ENCODE data around the gene ACER2. TPM values are rescaled to one million over a fixed set of nuclear protein-coding genes. Genes with fewer than 3 reads are reported as not detected.

The ACER2 gene
- total and polyA plus RNA-seq, 4 donors = 1.0 to 11.2 (median 3.3) TPM

DNA sequence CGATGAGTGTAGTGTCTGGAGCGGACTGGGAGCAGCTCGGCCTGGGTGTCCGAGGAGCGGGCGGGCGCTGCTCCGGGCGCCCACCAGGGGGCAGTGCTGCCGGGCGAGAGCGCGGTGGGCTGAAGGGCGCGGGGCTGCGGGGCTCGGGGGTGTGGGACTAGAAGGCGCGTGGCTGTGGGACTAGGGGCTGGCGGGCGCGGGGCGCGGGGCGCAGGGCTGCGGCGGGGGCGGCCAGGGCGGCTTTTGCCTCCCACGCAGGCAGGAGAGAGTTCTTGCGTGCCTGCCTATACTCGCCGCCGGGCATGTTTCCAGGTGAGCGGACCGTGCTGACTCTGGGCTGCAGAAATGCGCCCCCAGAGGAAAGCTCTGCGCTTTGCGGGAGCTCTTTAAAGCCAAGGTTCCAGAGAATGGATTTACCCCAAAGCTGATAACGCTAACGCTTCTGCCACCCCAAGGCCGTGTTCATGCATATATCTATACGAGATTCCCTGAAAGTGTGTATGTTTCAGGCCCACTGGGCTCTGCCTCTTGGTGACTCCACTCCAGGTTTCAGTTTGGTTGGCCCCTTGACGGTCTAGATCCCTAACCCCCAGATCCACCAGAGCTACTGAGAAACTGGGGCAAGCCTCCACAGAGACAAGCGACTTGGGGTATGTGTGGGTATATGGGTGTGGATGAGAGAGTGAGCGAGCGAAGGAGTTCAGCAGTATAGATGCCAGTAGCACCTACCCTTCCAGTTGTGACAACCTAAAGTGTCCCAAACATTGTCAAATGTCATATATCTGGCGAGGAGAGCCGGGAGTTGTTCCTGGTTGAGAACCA is 56.2 kb downstream of the ACER2 start:
- Histone ChIP-seq H3K4me3 (ENCODE audit: low read length in 2 of 2) (peak overlapping the region; percentile 21 to 27), H3K27ac (ENCODE audit: low read depth in 1 of 2, low read length in 2 of 2) (no peak overlapping the region), H3K27me3 (ENCODE audit: control insufficient read depth in 1 of 2, insufficient read depth in 2 of 2, low read length in 1 of 2) (no peaks in the 10 kb centered on the region), H3K36me3 (ENCODE audit: control insufficient read depth in 1 of 2, insufficient read depth in 2 of 2, low read length in 1 of 2) (no peaks in the 10 kb centered on the region), H3K9me3 (ENCODE audit: control insufficient read depth, low read length) (no peaks in the 10 kb centered on the region), H3K4me1 (ENCODE audit: control insufficient read depth in 1 of 2, insufficient read depth in 2 of 2, low read length in 2 of 2) (no peaks in the 10 kb centered on the region)
- intact Hi-C loops (cut with DNase I) = no loop called here
- WGBS, 2 donors = 14 to 18% methylated on average over 42 to 49 of the region's 49 CpGs
- ATAC-seq (ENCODE audit: low FRiP score) = peak; percentile 92
- peak; percentile 75 to 92 for DNase-seq

GRCh38 chr9:19465586-19466279 is 56.9 kb downstream of the ACER2 start:
- Histone ChIP-seq H3K4me1 (ENCODE audit: control insufficient read depth in 1 of 2, insufficient read depth in 2 of 2, low read length in 2 of 2) (no peaks in the 10 kb centered on the region), H3K27me3 (ENCODE audit: control insufficient read depth in 1 of 2, insufficient read depth in 2 of 2, low read length in 1 of 2) (no peaks in the 10 kb centered on the region), H3K27ac (ENCODE audit: low read depth in 1 of 2, low read length in 2 of 2) (no peak overlapping the region), H3K4me3 (ENCODE audit: low read length in 2 of 2) (no peak overlapping the region), H3K36me3 (ENCODE audit: control insufficient read depth in 1 of 2, insufficient read depth in 2 of 2, low read length in 1 of 2) (no peaks in the 10 kb centered on the region), H3K9me3 (ENCODE audit: control insufficient read depth, low read length) (no peaks in the 10 kb centered on the region)
- ATAC-seq (ENCODE audit: low FRiP score) = no peak
- WGBS, 2 donors = 84 to 89% methylated on average over 13 of the region's 13 CpGs
- intact Hi-C loops (cut with DNase I) = no loop called here
- no peak for DNase-seq

GRCh38 chr9:19466280-19466639 is 57.5 kb downstream of the ACER2 start:
- H3K27ac ChIP-seq (ENCODE audit: low read depth in 1 of 2, low read length in 2 of 2) = no peak overlapping the region
- no peak overlapping the region for H3K4me3 ChIP-seq (ENCODE audit: low read length in 2 of 2)
- no peak for ATAC-seq (ENCODE audit: low FRiP score)
- DNase-seq = no peak
- H3K27me3 ChIP-seq (ENCODE audit: control insufficient read depth in 1 of 2, insufficient read depth in 2 of 2, low read length in 1 of 2) = no peaks in the 10 kb centered on the region
- H3K9me3 ChIP-seq (ENCODE audit: control insufficient read depth, low read length) = no peaks in the 10 kb centered on the region
- H3K4me1 ChIP-seq (ENCODE audit: control insufficient read depth in 1 of 2, insufficient read depth in 2 of 2, low read length in 2 of 2) = no peaks in the 10 kb centered on the region
- H3K36me3 ChIP-seq (ENCODE audit: control insufficient read depth in 1 of 2, insufficient read depth in 2 of 2, low read length in 1 of 2) = no peaks in the 10 kb centered on the region
- 94 to 96% methylated on average over 2 of the region's 2 CpGs for WGBS, 2 donors
- intact Hi-C loops (cut with DNase I) = no loop called here

- Histone ChIP-seq H3K9me3 (ENCODE audit: control insufficient read depth, low read length) (no peaks in the 10 kb centered on the region), H3K4me1 (ENCODE audit: control insufficient read depth in 1 of 2, insufficient read depth in 2 of 2, low read length in 2 of 2) (no peaks in the 10 kb centered on the region), H3K27ac (ENCODE audit: low read depth in 1 of 2, low read length in 2 of 2) (no peak overlapping the region), H3K27me3 (ENCODE audit: control insufficient read depth in 1 of 2, insufficient read depth in 2 of 2, low read length in 1 of 2) (no peaks in the 10 kb centered on the region), H3K36me3 (ENCODE audit: control insufficient read depth in 1 of 2, insufficient read depth in 2 of 2, low read length in 1 of 2) (no peaks in the 10 kb centered on the region), H3K4me3 (ENCODE audit: low read length in 2 of 2) (no peak overlapping the region)
- ATAC-seq (ENCODE audit: low FRiP score) (no peak), DNase-seq (no peak)
- WGBS, 2 donors = 94 to 98% methylated on average over 3 of the region's 3 CpGs
- intact Hi-C loops (cut with DNase I) = no loop called here
Observed at GRCh38 chr9:19469271-19469670, 60.5 kb downstream of the ACER2 start.

DNA sequence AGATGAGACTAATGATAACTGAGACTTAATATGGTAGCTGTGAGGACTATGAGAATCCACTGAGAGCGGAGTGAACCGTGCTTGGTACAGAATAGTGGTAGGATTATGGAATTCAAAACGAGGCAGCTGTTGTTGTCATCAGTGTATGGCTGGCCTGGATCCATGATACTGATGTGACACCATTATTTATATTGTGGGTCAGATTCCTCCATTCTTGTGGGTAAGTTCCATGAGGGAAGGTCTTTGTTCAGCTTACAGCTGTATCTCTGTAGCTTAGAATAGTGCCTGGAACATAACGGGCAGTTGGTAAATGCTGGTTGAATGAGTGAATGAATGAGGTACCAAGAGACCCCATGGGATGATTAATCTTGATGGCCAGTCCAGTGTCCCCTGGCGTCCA is 61.8 kb downstream of the ACER2 start:
- Histone ChIP-seq H3K9me3 (ENCODE audit: control insufficient read depth, low read length) (no peaks in the 10 kb centered on the region), H3K27ac (ENCODE audit: low read depth in 1 of 2, low read length in 2 of 2) (no peak overlapping the region), H3K4me3 (ENCODE audit: low read length in 2 of 2) (no peak overlapping the region), H3K27me3 (ENCODE audit: control insufficient read depth in 1 of 2, insufficient read depth in 2 of 2, low read length in 1 of 2) (no peaks in the 10 kb centered on the region), H3K36me3 (ENCODE audit: control insufficient read depth in 1 of 2, insufficient read depth in 2 of 2, low read length in 1 of 2) (no peaks in the 10 kb centered on the region), H3K4me1 (ENCODE audit: control insufficient read depth in 1 of 2, insufficient read depth in 2 of 2, low read length in 2 of 2) (no peaks in the 10 kb centered on the region)
- WGBS, 2 donors = 65% methylated on average over 5 of the region's 5 CpGs
- intact Hi-C loops (cut with DNase I) = no loop called here
- ATAC-seq (ENCODE audit: low FRiP score) (no peak), DNase-seq (no peak)

- Histone ChIP-seq H3K27me3 (ENCODE audit: control insufficient read depth in 1 of 2, insufficient read depth in 2 of 2, low read length in 1 of 2) (no peaks in the 10 kb centered on the region), H3K36me3 (ENCODE audit: control insufficient read depth in 1 of 2, insufficient read depth in 2 of 2, low read length in 1 of 2) (no peaks in the 10 kb centered on the region), H3K27ac (ENCODE audit: low read depth in 1 of 2, low read length in 2 of 2) (no peak overlapping the region), H3K9me3 (ENCODE audit: control insufficient read depth, low read length) (no peaks in the 10 kb centered on the region), H3K4me3 (ENCODE audit: low read length in 2 of 2) (no peak overlapping the region), H3K4me1 (ENCODE audit: control insufficient read depth in 1 of 2, insufficient read depth in 2 of 2, low read length in 2 of 2) (no peaks in the 10 kb centered on the region)
- ATAC-seq (ENCODE audit: low FRiP score) = no peak
- DNase-seq = no peak
- WGBS, 2 donors = 39 to 40% methylated on average over 10 of the region's 10 CpGs
- intact Hi-C loops (cut with DNase I) = no loop called here
Observed at GRCh38 chr9:19470981-19471650, 62.3 kb downstream of the ACER2 start.

DNA sequence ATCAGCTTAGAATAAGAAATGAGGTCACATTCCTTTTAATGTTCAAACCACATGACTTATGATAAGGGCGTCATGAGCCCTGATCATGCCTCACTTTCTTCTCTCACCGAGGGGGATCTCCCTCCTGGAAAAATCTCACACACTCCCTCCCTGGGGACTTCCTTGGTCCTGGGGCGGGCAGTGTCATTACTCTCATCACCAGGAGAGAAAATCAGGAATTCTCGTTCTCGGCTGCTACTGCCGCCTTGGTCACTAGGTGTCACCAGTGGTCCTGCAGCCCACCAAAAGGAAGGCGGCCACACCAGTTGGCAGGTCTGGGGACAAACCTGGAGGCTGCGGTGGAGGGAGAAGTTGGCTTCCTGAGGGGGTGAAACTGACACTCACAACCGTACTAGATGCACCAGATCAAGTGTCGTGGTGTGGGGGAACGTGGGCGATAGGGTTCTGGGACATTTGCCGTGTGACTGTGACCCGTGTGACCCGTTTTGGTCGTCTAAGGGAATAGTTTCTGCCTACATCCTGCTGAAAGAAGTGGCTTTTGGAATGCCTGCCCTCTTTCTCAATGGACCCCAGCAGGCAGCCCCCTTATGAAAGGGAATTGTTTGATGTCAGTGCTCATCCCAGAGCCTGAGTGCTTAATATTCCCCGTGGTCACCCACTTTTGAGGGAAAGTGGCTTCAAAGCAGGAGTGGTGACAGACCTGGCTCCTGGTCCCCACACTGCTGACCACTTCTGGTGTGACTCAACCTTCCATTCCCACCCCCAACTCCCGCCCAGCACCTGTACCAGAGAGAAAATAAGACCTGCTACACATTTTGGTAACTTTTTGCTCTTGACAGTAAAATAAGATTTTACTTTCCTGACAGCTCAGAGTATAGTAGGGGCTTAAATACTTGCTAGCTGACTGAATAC is 63.2 kb downstream of the ACER2 start:
- no peak overlapping the region for H3K4me3 ChIP-seq (ENCODE audit: low read length in 2 of 2)
- WGBS, 2 donors = 8 to 12% methylated on average over 18 of the region's 18 CpGs
- H3K27ac ChIP-seq (ENCODE audit: low read depth in 1 of 2, low read length in 2 of 2) = no peak overlapping the region
- H3K9me3 ChIP-seq (ENCODE audit: control insufficient read depth, low read length) = no peaks in the 10 kb centered on the region
- peak; percentile 61 to 84 for DNase-seq
- peak; percentile 49 for ATAC-seq (ENCODE audit: low FRiP score)
- intact Hi-C loops (cut with DNase I) = no loop called here
- no peaks in the 10 kb centered on the region for H3K4me1 ChIP-seq (ENCODE audit: control insufficient read depth in 1 of 2, insufficient read depth in 2 of 2, low read length in 2 of 2)
- no peaks in the 10 kb centered on the region for H3K27me3 ChIP-seq (ENCODE audit: control insufficient read depth in 1 of 2, insufficient read depth in 2 of 2, low read length in 1 of 2)
- no peaks in the 10 kb centered on the region for H3K36me3 ChIP-seq (ENCODE audit: control insufficient read depth in 1 of 2, insufficient read depth in 2 of 2, low read length in 1 of 2)

- DNase-seq (no peak), ATAC-seq (ENCODE audit: low FRiP score) (no peak)
- H3K27ac ChIP-seq (ENCODE audit: low read depth in 1 of 2, low read length in 2 of 2) = no peak overlapping the region
- no peaks in the 10 kb centered on the region for H3K4me1 ChIP-seq (ENCODE audit: control insufficient read depth in 1 of 2, insufficient read depth in 2 of 2, low read length in 2 of 2)
- no peaks in the 10 kb centered on the region for H3K27me3 ChIP-seq (ENCODE audit: control insufficient read depth in 1 of 2, insufficient read depth in 2 of 2, low read length in 1 of 2)
- intact Hi-C loops (cut with DNase I) = no loop called here
- H3K9me3 ChIP-seq (ENCODE audit: control insufficient read depth, low read length) = no peaks in the 10 kb centered on the region
- no peaks in the 10 kb centered on the region for H3K36me3 ChIP-seq (ENCODE audit: control insufficient read depth in 1 of 2, insufficient read depth in 2 of 2, low read length in 1 of 2)
- no peak overlapping the region for H3K4me3 ChIP-seq (ENCODE audit: low read length in 2 of 2)
Observed at GRCh38 chr9:19473605-19474004, 64.8 kb downstream of the ACER2 start.
